HEK293 (cell line): ENCODE measurements around the gene GID8.

Source experiments
- CTCF ChIP-seq: fragments of 450-650 bp; formaldehyde crosslinking; IDR thresholded peaks from 2 replicates; pipeline ENCODE4 v1.5.1; 2016; ENCODE audit warnings: missing biosample characterization, missing genetic modification characterization
- SCRT2 ChIP-seq: fragments of 450-650 bp; formaldehyde crosslinking; IDR thresholded peaks from 2 replicates; pipeline ENCODE4 v1.5.1; 2016; ENCODE audit warnings: missing biosample characterization, missing genetic modification characterization
- SP3 ChIP-seq: fragments of 450-650 bp; formaldehyde crosslinking; IDR thresholded peaks from 2 replicates; pipeline ENCODE4 v1.5.1; 2016; ENCODE audit warnings: missing biosample characterization, missing genetic modification characterization
- ZFP41 ChIP-seq: fragments of 450-650 bp; formaldehyde crosslinking; IDR thresholded peaks from 2 replicates; pipeline ENCODE4 v1.5.1; 2016; ENCODE audit warnings: missing biosample characterization, missing genetic modification characterization, borderline replicate concordance
- ZNF211 ChIP-seq: fragments of 450-650 bp; formaldehyde crosslinking; IDR thresholded peaks from 2 replicates; pipeline ENCODE4 v1.5.1; 2016; ENCODE audit warnings: low read depth, missing biosample characterization, missing genetic modification characterization
- ZNF324 ChIP-seq: fragments of 450-650 bp; formaldehyde crosslinking; IDR thresholded peaks from 2 replicates; pipeline ENCODE4 v1.5.1; 2016; ENCODE audit warnings: missing biosample characterization, missing genetic modification characterization
- ZNF580 ChIP-seq: fragments of 450-650 bp; formaldehyde crosslinking; IDR thresholded peaks from 2 replicates; pipeline ENCODE4 v1.5.1; 2016; ENCODE audit warnings: missing biosample characterization, missing genetic modification characterization
- ZNF639 ChIP-seq: fragments of 450-650 bp; formaldehyde crosslinking; IDR thresholded peaks from 2 replicates; pipeline ENCODE4 v1.5.1; 2016; ENCODE audit warnings: missing biosample characterization, missing genetic modification characterization
- ZSCAN18 ChIP-seq: fragments of 450-650 bp; formaldehyde crosslinking; IDR thresholded peaks from 2 replicates; pipeline ENCODE4 v1.5.1; 2016; ENCODE audit warnings: missing biosample characterization, missing genetic modification characterization

- TF ChIP-seq ZNF580 (tag by site-specific recombination) (no peak), SCRT2 (no peak), CTCF (no peak), ZNF639 (tag by site-specific recombination) (no peak), ZFP41 (no peak), ZSCAN18 (no peak), SP3 (no peak), ZNF324 (no peak), ZNF211 (tag by site-specific recombination) (no peak)
Measured at GRCh38 chr20:62894261-62894660, 43.7 kb upstream of the GID8 start.
